KMS-11 (cell line): Measurements from ENCODE around the gene SCGB1D1.
"Not testable (repeated sequence)": the region's sequence is repeated elsewhere in the genome, so short reads cannot be mapped to it uniquely, and the experiment has no call there.

Source experiments
- H2AFZ ChIP-seq: fragments of 200-600 bp; sonication (generic); 2 replicates; pipeline ENCODE4 v1.6.1; 2016; ENCODE audit warnings: antibody characterized with exemption, mixed run types, low read depth
- H3K27ac ChIP-seq: fragments of 200-600 bp; sonication (generic); 2 replicates; pipeline ENCODE4 v1.6.1; 2016; ENCODE audit warnings: mild to moderate bottlenecking, mixed run types
- H3K27me3 ChIP-seq: fragments of 200-600 bp; sonication (generic); 2 replicates; pipeline ENCODE4 v1.6.1; 2017; ENCODE audit warnings: mild to moderate bottlenecking, low read depth, mixed run types, moderate library complexity; ENCODE audit not compliant: insufficient read depth
- H3K36me3 ChIP-seq: fragments of 200-600 bp; sonication (generic); 2 replicates; pipeline ENCODE4 v1.6.1; 2017; ENCODE audit warnings: mild to moderate bottlenecking, mixed run types; ENCODE audit not compliant: insufficient read depth
- H3K4me1 ChIP-seq: fragments of 200-600 bp; sonication (generic); 2 replicates; pipeline ENCODE4 v1.6.1; 2016; ENCODE audit warnings: mild to moderate bottlenecking, low read depth, mixed run types; ENCODE audit not compliant: poor library complexity, severe bottlenecking
- H3K4me2 ChIP-seq: fragments of 200-600 bp; sonication (generic); 2 replicates; pipeline ENCODE4 v1.7.0; 2016; ENCODE audit warnings: mild to moderate bottlenecking, mixed run types
- H3K4me3 ChIP-seq: fragments of 200-600 bp; sonication (generic); IDR thresholded peaks from 2 replicates; pipeline ENCODE4 v1.6.1; 2017; ENCODE audit warnings: low read depth, low read length, mixed read lengths; ENCODE audit not compliant: insufficient read depth
- H3K79me2 ChIP-seq: fragments of 200-600 bp; sonication (generic); 2 replicates; pipeline ENCODE4 v1.6.1; 2016; ENCODE audit warnings: low read depth, mixed run types; ENCODE audit not compliant: insufficient read depth
- H3K9ac ChIP-seq: fragments of 200-600 bp; sonication (generic); 2 replicates; pipeline ENCODE4 v1.6.1; 2016; ENCODE audit warnings: mild to moderate bottlenecking, mixed run types
- H4K20me1 ChIP-seq: fragments of 200-600 bp; sonication (generic); 2 replicates; pipeline ENCODE4 v1.6.1; 2016; ENCODE audit warnings: mild to moderate bottlenecking, mixed run types; ENCODE audit not compliant: insufficient read depth
- TF ChIP-seq, protein P1 (sequence below): fragments of 200-600 bp; sonication (generic); conservative IDR thresholded peaks from 2 replicates; pipeline ENCODE4 v1.6.1; 2017; ENCODE audit warnings: low read depth, mild to moderate bottlenecking, antibody characterized with exemption, low read length, moderate library complexity, mixed read lengths

Gene SCGB1D1

GRCh38 chr11:62193952-62194351 lies 3.9 kb downstream of the SCGB1D1 start:
- Histone ChIP-seq H3K4me3 (no peak overlapping the region), H2AFZ (no peak overlapping the region), H3K27ac (no peak overlapping the region), H3K4me1 (no peaks in the 10 kb centered on the region), H3K27me3 (0 out of 2 replicates have a peak, but pooled peaks cover 3% of the 10 kb centered on the region), H3K4me2 (no peak overlapping the region), H3K9ac (no peak overlapping the region), H4K20me1 (no peaks in the 10 kb centered on the region), H3K79me2 (no peaks in the 10 kb centered on the region), H3K36me3 (no peaks in the 10 kb centered on the region)
- TF ChIP-seq, protein P1, sequence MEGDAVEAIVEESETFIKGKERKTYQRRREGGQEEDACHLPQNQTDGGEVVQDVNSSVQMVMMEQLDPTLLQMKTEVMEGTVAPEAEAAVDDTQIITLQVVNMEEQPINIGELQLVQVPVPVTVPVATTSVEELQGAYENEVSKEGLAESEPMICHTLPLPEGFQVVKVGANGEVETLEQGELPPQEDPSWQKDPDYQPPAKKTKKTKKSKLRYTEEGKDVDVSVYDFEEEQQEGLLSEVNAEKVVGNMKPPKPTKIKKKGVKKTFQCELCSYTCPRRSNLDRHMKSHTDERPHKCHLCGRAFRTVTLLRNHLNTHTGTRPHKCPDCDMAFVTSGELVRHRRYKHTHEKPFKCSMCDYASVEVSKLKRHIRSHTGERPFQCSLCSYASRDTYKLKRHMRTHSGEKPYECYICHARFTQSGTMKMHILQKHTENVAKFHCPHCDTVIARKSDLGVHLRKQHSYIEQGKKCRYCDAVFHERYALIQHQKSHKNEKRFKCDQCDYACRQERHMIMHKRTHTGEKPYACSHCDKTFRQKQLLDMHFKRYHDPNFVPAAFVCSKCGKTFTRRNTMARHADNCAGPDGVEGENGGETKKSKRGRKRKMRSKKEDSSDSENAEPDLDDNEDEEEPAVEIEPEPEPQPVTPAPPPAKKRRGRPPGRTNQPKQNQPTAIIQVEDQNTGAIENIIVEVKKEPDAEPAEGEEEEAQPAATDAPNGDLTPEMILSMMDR: no peak

- not testable (repeated sequence) for H3K27me3 ChIP-seq, H3K9ac ChIP-seq, H4K20me1 ChIP-seq, H3K79me2 ChIP-seq, H3K27ac ChIP-seq, H3K4me3 ChIP-seq, H3K36me3 ChIP-seq, H3K4me1 ChIP-seq, H2AFZ ChIP-seq, H3K4me2 ChIP-seq
Observed at GRCh38 chr11:62195010-62195409, 5.0 kb downstream of the SCGB1D1 start.

DNA sequence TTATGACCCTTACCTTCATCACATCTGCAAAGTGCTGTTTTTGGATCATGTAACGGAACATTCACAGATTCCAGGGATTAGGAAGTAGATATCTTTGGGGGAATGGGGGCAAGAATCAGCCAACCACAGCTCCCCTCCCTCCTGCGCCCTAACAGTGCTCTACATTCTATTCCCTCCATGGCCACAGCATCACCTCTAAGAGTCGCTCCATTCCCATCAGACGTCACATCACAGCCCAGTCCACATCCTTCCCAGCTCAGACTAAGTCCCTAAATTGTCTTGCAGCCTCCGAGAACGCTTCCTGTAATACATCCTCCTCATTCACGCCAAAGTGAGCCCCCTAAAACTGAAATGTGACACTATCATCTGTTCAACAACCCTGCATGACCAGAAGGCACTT lies 5.9 kb downstream of the SCGB1D1 start:
- TF ChIP-seq, protein P1: no peak
- H2AFZ ChIP-seq: no peak overlapping the region

GRCh38 chr11:62197400-62197799 lies 7.4 kb downstream of the SCGB1D1 start:
- H3K4me2 ChIP-seq, H3K9ac ChIP-seq, H3K4me1 ChIP-seq, H4K20me1 ChIP-seq, H3K4me3 ChIP-seq, H3K36me3 ChIP-seq, H2AFZ ChIP-seq, H3K27me3 ChIP-seq, H3K27ac ChIP-seq, H3K79me2 ChIP-seq: not testable (repeated sequence)

More for the DNA sequence above, 5.9 kb downstream of the SCGB1D1 start:
- Histone ChIP-seq H3K27me3 (0 out of 2 replicates have a peak, but pooled peaks cover under 1% of the 10 kb centered on the region), H3K9ac (no peak overlapping the region), H3K4me2 (no peak overlapping the region), H3K36me3 (no peaks in the 10 kb centered on the region), H3K79me2 (no peaks in the 10 kb centered on the region), H3K4me3 (no peak overlapping the region), H3K27ac (no peak overlapping the region), H4K20me1 (no peaks in the 10 kb centered on the region), H3K4me1 (no peaks in the 10 kb centered on the region)

DNA sequence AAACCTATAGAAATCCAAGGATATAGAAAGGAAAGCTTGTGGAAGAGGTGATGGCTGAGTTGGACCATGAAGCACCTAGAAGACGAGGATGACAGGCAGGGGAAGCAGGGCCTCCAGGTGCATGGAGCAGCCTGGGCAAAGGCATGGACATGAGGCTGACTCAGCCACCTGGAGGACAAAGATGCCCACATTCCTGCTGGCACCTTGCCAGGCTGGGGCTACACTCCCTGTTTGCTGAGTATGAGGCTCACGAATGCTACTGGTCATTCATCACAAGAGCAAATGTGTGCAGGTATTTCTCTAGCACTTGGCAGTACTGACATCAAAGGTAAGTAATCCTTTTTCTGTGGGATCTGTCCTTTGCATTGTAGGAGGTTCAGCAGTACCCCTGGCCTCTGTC lies 11.4 kb downstream of the SCGB1D1 start:
- no peak overlapping the region for H3K4me3 ChIP-seq
- no peak overlapping the region for H3K9ac ChIP-seq
- H4K20me1 ChIP-seq: no peaks in the 10 kb centered on the region
- H3K4me2 ChIP-seq: no peak overlapping the region
- no peak overlapping the region for H2AFZ ChIP-seq
- TF ChIP-seq, protein P1: no peak
- no peaks in the 10 kb centered on the region for H3K27me3 ChIP-seq
- no peaks in the 10 kb centered on the region for H3K79me2 ChIP-seq
- no peaks in the 10 kb centered on the region for H3K36me3 ChIP-seq
- H3K27ac ChIP-seq: no peak overlapping the region
- no peaks in the 10 kb centered on the region for H3K4me1 ChIP-seq
